ENCODE data around the gene SNX12.

DNA sequence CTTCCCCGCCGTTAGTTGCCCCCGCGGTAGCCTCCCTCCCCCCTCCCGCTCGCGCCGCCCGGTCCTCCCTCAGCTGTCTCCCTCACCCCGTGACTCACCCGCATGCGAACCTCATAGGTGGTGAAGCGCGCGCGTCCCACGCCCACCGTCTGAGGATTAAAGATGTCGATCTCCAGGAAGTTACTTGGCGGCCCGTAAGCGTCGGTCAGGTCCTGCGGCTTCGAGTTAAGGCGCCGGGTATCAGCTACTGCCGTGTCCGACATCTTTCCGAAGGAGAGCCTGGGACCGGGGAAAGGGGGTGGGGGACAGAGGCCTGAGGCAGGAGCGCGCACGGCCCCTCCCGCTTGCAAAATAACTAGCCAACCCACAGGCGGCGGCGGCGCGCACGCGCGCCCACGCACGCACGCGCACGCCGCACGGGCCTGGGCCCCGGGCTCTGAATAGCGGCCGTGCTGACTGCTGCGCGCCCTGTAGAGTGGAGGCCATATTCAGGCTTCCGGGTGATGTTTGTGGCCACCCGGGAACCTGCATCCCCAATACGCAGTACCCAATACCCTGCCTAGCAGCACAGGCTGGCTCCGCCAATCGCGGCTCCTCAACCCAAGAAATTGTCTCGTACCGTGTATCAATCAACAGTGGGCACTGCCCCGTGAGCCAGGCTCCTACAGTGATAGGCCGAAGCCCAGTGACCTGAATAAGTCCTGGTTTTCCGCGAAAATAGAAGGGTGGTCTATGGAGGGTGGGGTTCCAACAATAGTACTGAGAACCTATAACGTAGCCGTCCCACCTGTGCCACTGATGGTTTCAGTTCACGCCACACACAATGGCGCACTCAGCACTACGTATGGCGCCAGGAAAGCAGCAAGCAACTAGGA is at the start of gene SNX12:
- TF ChIP-seq ZFX (IDR thresholded peaks at IDR 0.05; ENCODE audit: borderline replicate concordance) (no peak), CTCF (IDR thresholded peaks at IDR 0.05) (no peak)

All from 22Rv1 (cell line).